ENCODE measurements around the gene CACNA2D1.

The CACNA2D1 gene

DNA sequence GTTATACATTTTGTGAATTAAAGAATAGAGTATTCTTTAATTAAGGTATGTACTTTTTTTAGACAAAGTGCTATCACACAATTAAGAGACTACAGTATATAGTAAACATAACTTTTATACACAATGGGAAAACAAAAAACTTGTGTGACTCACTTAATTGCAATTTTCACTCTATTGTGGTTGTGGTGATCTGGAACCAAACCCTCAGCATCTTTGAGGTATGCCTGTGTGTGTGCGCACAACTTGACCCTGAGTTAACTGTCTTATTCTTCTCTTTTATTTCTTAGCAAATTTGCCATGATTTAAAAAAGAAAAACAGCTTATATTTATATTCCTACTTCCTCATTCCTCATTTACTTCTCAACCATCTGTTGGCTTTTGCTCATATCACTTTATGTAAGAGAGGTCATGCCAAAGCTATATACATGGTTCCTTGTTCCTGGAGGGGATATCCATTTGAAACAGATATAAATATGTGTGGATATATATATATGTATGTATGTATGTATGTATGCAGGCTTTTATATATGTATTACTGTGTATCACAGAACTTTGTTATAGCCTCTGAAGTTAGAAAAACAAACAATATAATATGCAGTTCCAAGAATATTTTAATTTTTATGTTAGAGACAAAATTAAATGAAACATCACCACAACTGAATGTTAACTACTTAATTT, 414.2 kb downstream of the CACNA2D1 start:
- H3K9ac ChIP-seq (ENCODE audit: low read depth, low read length, poor library complexity): no peak overlapping the region
- H3K23ac ChIP-seq (ENCODE audit: low read depth, low read length, poor library complexity): no peak overlapping the region
- H3K18ac ChIP-seq (ENCODE audit: low read length): no peak overlapping the region
- H3K36me3 ChIP-seq (replicated peaks in 1 of 2; ENCODE audit: control insufficient read depth in 2 of 2, insufficient read depth in 2 of 2, low read length in 2 of 2): no peaks in the 10 kb centered on the region
- H3K27me3 ChIP-seq (ENCODE audit: control insufficient read depth in 3 of 3, insufficient read depth in 3 of 3, low read depth in 1 of 3, low read length in 3 of 3): no peaks in the 10 kb centered on the region
- H4K91ac ChIP-seq (ENCODE audit: low read depth, low read length, poor library complexity): no peak overlapping the region
- H3K14ac ChIP-seq (ENCODE audit: low read length): no peak overlapping the region
- H3K4me2 ChIP-seq (ENCODE audit: insufficient read depth, low read length, poor library complexity, severe bottlenecking): no peak overlapping the region
- H3K79me1 ChIP-seq (ENCODE audit: low read depth, low read length): no peaks in the 10 kb centered on the region
- no peak overlapping the region for H2BK5ac ChIP-seq (ENCODE audit: low read length)
- no peak for DNase-seq (ENCODE audit: low spot score)
- H3K4me1 ChIP-seq (ENCODE audit: control insufficient read depth in 2 of 2, insufficient read depth in 1 of 2, low read depth in 1 of 2, low read length in 2 of 2): no peaks in the 10 kb centered on the region
- no peak overlapping the region for H3K27ac ChIP-seq (replicated peaks; ENCODE audit: low read length)
- WGBS, 2 donors (ENCODE audit: extremely low coverage in 2 of 2, insufficient read length in 2 of 2, insufficient replicate concordance in 1 of 2): no CpG with 5 or more reads among the region's 1 CpG
- no peak overlapping the region for H2BK15ac ChIP-seq (ENCODE audit: low read length)
- no peak overlapping the region for H2BK120ac ChIP-seq (ENCODE audit: low read depth, low read length)
- no peak overlapping the region for H4K8ac ChIP-seq (ENCODE audit: low read depth, low read length)
- no peak overlapping the region for H2AFZ ChIP-seq (ENCODE audit: low read length)
- H2AK5ac ChIP-seq (ENCODE audit: low read depth, low read length): no peak overlapping the region
- H3K4ac ChIP-seq (ENCODE audit: low read length): no peak overlapping the region
- no peak overlapping the region for H2BK12ac ChIP-seq (ENCODE audit: low read length)
- no peaks in the 10 kb centered on the region for H3K9me3 ChIP-seq (replicated peaks in 1 of 2; ENCODE audit: control insufficient read depth in 2 of 2, insufficient read depth in 1 of 2, low read depth in 1 of 2, low read length in 2 of 2)
- H3K4me3 ChIP-seq (ENCODE audit: low read length in 2 of 2): no peak overlapping the region

DNA sequence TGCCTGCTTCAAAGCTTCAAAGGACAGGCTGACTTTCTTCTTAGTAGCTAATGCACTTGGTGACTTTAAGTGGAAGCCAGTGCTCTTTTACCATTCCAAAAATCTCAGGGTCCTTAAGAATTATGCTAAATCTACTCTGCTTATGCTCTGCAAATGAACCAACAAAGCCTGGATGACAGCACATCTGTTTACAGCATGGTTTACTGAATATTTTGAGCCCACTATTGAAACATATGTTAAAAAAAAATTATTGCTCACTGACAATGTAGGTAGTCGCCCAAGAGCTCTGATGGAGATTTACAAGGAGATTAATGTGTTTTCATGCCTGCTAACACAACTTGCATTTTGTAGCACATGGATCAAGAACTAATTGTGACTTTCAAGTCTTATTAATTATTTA, 415.5 kb downstream of the CACNA2D1 start:
- WGBS, 2 donors (ENCODE audit: extremely low coverage in 2 of 2, insufficient read length in 2 of 2, insufficient replicate concordance in 1 of 2): no CpG with 5 or more reads among the region's 1 CpG
- Histone ChIP-seq H3K27ac (replicated peaks; ENCODE audit: low read length) (no peak overlapping the region), H3K36me3 (replicated peaks in 1 of 2; ENCODE audit: control insufficient read depth in 2 of 2, insufficient read depth in 2 of 2, low read length in 2 of 2) (no peaks in the 10 kb centered on the region), H3K4ac (ENCODE audit: low read length) (no peak overlapping the region), H2BK15ac (ENCODE audit: low read length) (no peak overlapping the region), H3K23ac (ENCODE audit: low read depth, low read length, poor library complexity) (no peak overlapping the region), H4K8ac (ENCODE audit: low read depth, low read length) (no peak overlapping the region), H3K4me2 (ENCODE audit: insufficient read depth, low read length, poor library complexity, severe bottlenecking) (no peak overlapping the region), H4K91ac (ENCODE audit: low read depth, low read length, poor library complexity) (no peak overlapping the region), H3K79me1 (ENCODE audit: low read depth, low read length) (no peaks in the 10 kb centered on the region), H2AFZ (ENCODE audit: low read length) (no peak overlapping the region), H2BK12ac (ENCODE audit: low read length) (no peak overlapping the region), H3K9me3 (replicated peaks in 1 of 2; ENCODE audit: control insufficient read depth in 2 of 2, insufficient read depth in 1 of 2, low read depth in 1 of 2, low read length in 2 of 2) (no peaks in the 10 kb centered on the region), H2AK5ac (ENCODE audit: low read depth, low read length) (no peak overlapping the region), H3K18ac (ENCODE audit: low read length) (no peak overlapping the region), H3K9ac (ENCODE audit: low read depth, low read length, poor library complexity) (no peak overlapping the region), H3K27me3 (ENCODE audit: control insufficient read depth in 3 of 3, insufficient read depth in 3 of 3, low read depth in 1 of 3, low read length in 3 of 3) (no peaks in the 10 kb centered on the region), H3K4me1 (ENCODE audit: control insufficient read depth in 2 of 2, insufficient read depth in 1 of 2, low read depth in 1 of 2, low read length in 2 of 2) (no peaks in the 10 kb centered on the region), H2BK5ac (ENCODE audit: low read length) (no peak overlapping the region), H3K4me3 (ENCODE audit: low read length in 2 of 2) (no peak overlapping the region), H3K14ac (ENCODE audit: low read length) (no peak overlapping the region), H2BK120ac (ENCODE audit: low read depth, low read length) (no peak overlapping the region)
- DNase-seq (ENCODE audit: low spot score): no peak

DNA sequence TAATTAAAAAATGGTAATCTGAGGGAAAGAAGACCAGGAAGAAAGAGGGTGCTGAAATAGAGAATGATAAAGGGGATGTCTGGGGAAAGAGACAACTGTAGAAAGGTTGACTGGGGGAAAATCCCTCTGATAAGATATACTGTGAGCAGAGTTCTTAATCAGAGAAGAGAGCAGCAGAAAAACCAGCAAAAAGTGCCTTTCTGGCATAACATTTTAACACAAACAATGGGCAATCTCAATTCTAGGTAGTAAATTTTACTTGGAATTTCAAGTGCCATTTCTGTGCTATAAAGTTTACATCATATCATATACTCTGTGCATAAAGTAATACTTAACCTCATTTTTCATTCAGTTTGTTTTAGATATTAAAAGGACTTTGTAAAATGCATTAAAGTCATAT, 421.9 kb downstream of the CACNA2D1 start:
- H3K4me3 ChIP-seq (ENCODE audit: low read length in 2 of 2): no peak overlapping the region
- H3K23ac ChIP-seq (ENCODE audit: low read depth, low read length, poor library complexity): no peak overlapping the region
- H3K79me1 ChIP-seq (ENCODE audit: low read depth, low read length): no peaks in the 10 kb centered on the region
- H3K14ac ChIP-seq (ENCODE audit: low read length): no peak overlapping the region
- H3K27me3 ChIP-seq (ENCODE audit: control insufficient read depth in 3 of 3, insufficient read depth in 3 of 3, low read depth in 1 of 3, low read length in 3 of 3): no peaks in the 10 kb centered on the region
- no peak overlapping the region for H3K27ac ChIP-seq (replicated peaks; ENCODE audit: low read length)
- no peak overlapping the region for H2BK15ac ChIP-seq (ENCODE audit: low read length)
- no peak overlapping the region for H2AK5ac ChIP-seq (ENCODE audit: low read depth, low read length)
- no peak for DNase-seq (ENCODE audit: low spot score)
- H2BK120ac ChIP-seq (ENCODE audit: low read depth, low read length): no peak overlapping the region
- no peak overlapping the region for H2BK5ac ChIP-seq (ENCODE audit: low read length)
- no peak overlapping the region for H3K9ac ChIP-seq (ENCODE audit: low read depth, low read length, poor library complexity)
- no peak overlapping the region for H3K4ac ChIP-seq (ENCODE audit: low read length)
- H4K91ac ChIP-seq (ENCODE audit: low read depth, low read length, poor library complexity): no peak overlapping the region
- no peak overlapping the region for H2AFZ ChIP-seq (ENCODE audit: low read length)
- no peak overlapping the region for H3K18ac ChIP-seq (ENCODE audit: low read length)
- H2BK12ac ChIP-seq (ENCODE audit: low read length): no peak overlapping the region
- no peak overlapping the region for H3K4me2 ChIP-seq (ENCODE audit: insufficient read depth, low read length, poor library complexity, severe bottlenecking)
- H3K9me3 ChIP-seq (replicated peaks in 1 of 2; ENCODE audit: control insufficient read depth in 2 of 2, insufficient read depth in 1 of 2, low read depth in 1 of 2, low read length in 2 of 2): no peaks in the 10 kb centered on the region
- no peaks in the 10 kb centered on the region for H3K36me3 ChIP-seq (replicated peaks in 1 of 2; ENCODE audit: control insufficient read depth in 2 of 2, insufficient read depth in 2 of 2, low read length in 2 of 2)
- H4K8ac ChIP-seq (ENCODE audit: low read depth, low read length): no peak overlapping the region
- H3K4me1 ChIP-seq (ENCODE audit: control insufficient read depth in 2 of 2, insufficient read depth in 1 of 2, low read depth in 1 of 2, low read length in 2 of 2): peaks cover 0 to 3% of the 10 kb centered on the region in 2 donors

DNA sequence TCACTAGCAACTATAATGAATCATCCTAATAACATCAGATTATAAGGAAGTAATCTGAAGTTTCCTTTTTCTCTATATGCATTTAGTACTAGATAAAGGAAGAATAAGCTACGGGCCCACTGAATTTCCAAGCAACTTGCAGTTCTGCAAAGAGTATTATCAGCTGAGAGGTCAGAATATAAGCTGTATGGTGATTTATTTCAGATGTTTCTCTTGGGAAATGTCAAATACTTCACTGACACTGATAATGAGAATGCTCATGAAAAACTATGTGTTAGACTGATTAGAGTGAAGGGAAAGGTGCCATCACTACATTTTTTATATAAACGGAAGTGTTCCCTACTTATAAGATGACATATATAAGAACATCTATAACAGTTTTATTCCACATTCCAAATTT, 422.5 kb downstream of the CACNA2D1 start:
- no peak overlapping the region for H3K14ac ChIP-seq (ENCODE audit: low read length)
- no peak overlapping the region for H2BK5ac ChIP-seq (ENCODE audit: low read length)
- no peak overlapping the region for H2BK120ac ChIP-seq (ENCODE audit: low read depth, low read length)
- no peak overlapping the region for H3K18ac ChIP-seq (ENCODE audit: low read length)
- H3K27ac ChIP-seq (replicated peaks; ENCODE audit: low read length): no peak overlapping the region
- no peaks in the 10 kb centered on the region for H3K79me1 ChIP-seq (ENCODE audit: low read depth, low read length)
- no peaks in the 10 kb centered on the region for H3K9me3 ChIP-seq (replicated peaks in 1 of 2; ENCODE audit: control insufficient read depth in 2 of 2, insufficient read depth in 1 of 2, low read depth in 1 of 2, low read length in 2 of 2)
- no peak overlapping the region for H3K4me3 ChIP-seq (ENCODE audit: low read length in 2 of 2)
- no peak overlapping the region for H2BK15ac ChIP-seq (ENCODE audit: low read length)
- H3K4ac ChIP-seq (ENCODE audit: low read length): no peak overlapping the region
- H4K91ac ChIP-seq (ENCODE audit: low read depth, low read length, poor library complexity): no peak overlapping the region
- no CpG with 5 or more reads among the region's 2 CpGs for WGBS, 2 donors (ENCODE audit: extremely low coverage in 2 of 2, insufficient read length in 2 of 2, insufficient replicate concordance in 1 of 2)
- H3K4me1 ChIP-seq (ENCODE audit: control insufficient read depth in 2 of 2, insufficient read depth in 1 of 2, low read depth in 1 of 2, low read length in 2 of 2): peaks cover 0 to 3% of the 10 kb centered on the region in 2 donors
- no peak overlapping the region for H2AFZ ChIP-seq (ENCODE audit: low read length)
- no peak overlapping the region for H2BK12ac ChIP-seq (ENCODE audit: low read length)
- H2AK5ac ChIP-seq (ENCODE audit: low read depth, low read length): no peak overlapping the region
- no peaks in the 10 kb centered on the region for H3K27me3 ChIP-seq (ENCODE audit: control insufficient read depth in 3 of 3, insufficient read depth in 3 of 3, low read depth in 1 of 3, low read length in 3 of 3)
- H4K8ac ChIP-seq (ENCODE audit: low read depth, low read length): no peak overlapping the region
- H3K4me2 ChIP-seq (ENCODE audit: insufficient read depth, low read length, poor library complexity, severe bottlenecking): no peak overlapping the region
- DNase-seq (ENCODE audit: low spot score): no peak
- H3K23ac ChIP-seq (ENCODE audit: low read depth, low read length, poor library complexity): no peak overlapping the region
- no peak overlapping the region for H3K9ac ChIP-seq (ENCODE audit: low read depth, low read length, poor library complexity)
- no peaks in the 10 kb centered on the region for H3K36me3 ChIP-seq (replicated peaks in 1 of 2; ENCODE audit: control insufficient read depth in 2 of 2, insufficient read depth in 2 of 2, low read length in 2 of 2)
